WTC11 (cell line): ENCODE measurements around the gene NRXN3. TPM values are rescaled to one million over a fixed set of nuclear protein-coding genes. Genes with fewer than 3 reads are reported as not detected.

Experiments
- ATAC-seq: fragments of 200-7000 bp; cut with Tn5 transposase; 2 replicates; pipeline ENCODE4 v1.10.0; 2021; ENCODE audit warnings: mild to moderate bottlenecking, moderate library complexity
- CTCF ChIA-PET: fragments of 300-600 bp; sonication (Branson Sonifier 250); formaldehyde crosslinking; loops from one replicate; lab custom pipeline; 2021; ENCODE audit warnings: antibody characterized with exemption; lab: Charles Lee
- POLR2A ChIA-PET: fragments of 350-600 bp; sonication (Branson Sonifier 250); formaldehyde crosslinking; loops from one replicate; lab custom pipeline; 2021; ENCODE audit warnings: antibody characterized with exemption; lab: Charles Lee
- DNase-seq: peaks from one replicate; pipeline ENCODE4 v3.0.0; 2021; ENCODE audit warnings: low spot score
- H3K27ac Mint-ChIP-seq: 2 replicates; pipeline ENCODE4 v1.8.0; 2021; ENCODE audit warnings: mixed read lengths
- H3K27me3 Mint-ChIP-seq: 2 replicates; pipeline ENCODE4 v1.8.0; 2021; ENCODE audit warnings: low read depth, mild to moderate bottlenecking, moderate library complexity, mixed read lengths
- H3K36me3 Mint-ChIP-seq: 2 replicates; pipeline ENCODE4 v1.8.0; 2021; ENCODE audit warnings: mixed read lengths
- H3K4me1 Mint-ChIP-seq: 2 replicates; pipeline ENCODE4 v1.8.0; 2022; ENCODE audit warnings: mixed read lengths
- H3K4me3 Mint-ChIP-seq: 2 replicates; pipeline ENCODE4 v1.8.0; 2021; ENCODE audit warnings: mild to moderate bottlenecking, moderate library complexity, mixed read lengths
- H3K9me3 Mint-ChIP-seq: 2 replicates; pipeline ENCODE4 v1.8.0; 2021; ENCODE audit warnings: mixed read lengths
- CBFB ChIP-seq: sonication (generic); formaldehyde crosslinking; IDR thresholded peaks from 2 replicates; pipeline ENCODE4 v1.8.1; 2022; ENCODE audit warnings: mild to moderate bottlenecking, low read depth, missing genetic modification reagents
- GABPB1 ChIP-seq: sonication (generic); formaldehyde crosslinking; IDR thresholded peaks from 2 replicates; pipeline ENCODE4 v1.8.1; 2023; ENCODE audit warnings: mild to moderate bottlenecking, missing genetic modification reagents
- JUN ChIP-seq: sonication (generic); formaldehyde crosslinking; IDR thresholded peaks from 2 replicates; pipeline ENCODE4 v1.8.0; 2023; ENCODE audit warnings: mild to moderate bottlenecking, missing genetic modification reagents
- MYBL2 ChIP-seq: sonication (generic); formaldehyde crosslinking; IDR thresholded peaks from 2 replicates; pipeline ENCODE4 v1.8.1; 2023; ENCODE audit warnings: mild to moderate bottlenecking, moderate library complexity, missing genetic modification reagents
- NFE2L1 ChIP-seq: sonication (generic); formaldehyde crosslinking; IDR thresholded peaks from 2 replicates; pipeline ENCODE4 v1.8.1; 2023; ENCODE audit warnings: missing genetic modification reagents
- SMAD4 ChIP-seq: sonication (generic); formaldehyde crosslinking; IDR thresholded peaks from 2 replicates; pipeline ENCODE4 v1.8.0; 2022; ENCODE audit warnings: mild to moderate bottlenecking, missing genetic modification reagents
- SOX15 ChIP-seq: fragments of 250-450 bp; sonication (Bioruptor Pico); IDR thresholded peaks from 2 replicates; pipeline ENCODE4 v1.9.0; 2021; ENCODE audit warnings: mild to moderate bottlenecking
- TCF7 ChIP-seq: sonication (generic); formaldehyde crosslinking; IDR thresholded peaks from 2 replicates; pipeline ENCODE4 v1.8.0; 2022; ENCODE audit warnings: mild to moderate bottlenecking, low read depth, missing genetic modification reagents, moderate library complexity
- TEAD1 ChIP-seq: sonication (generic); formaldehyde crosslinking; IDR thresholded peaks from 2 replicates; pipeline ENCODE4 v1.8.0; 2022; ENCODE audit warnings: mild to moderate bottlenecking, missing genetic modification reagents
- TEAD4 ChIP-seq: sonication (generic); formaldehyde crosslinking; IDR thresholded peaks from 2 replicates; pipeline ENCODE4 v1.8.0; 2022; ENCODE audit warnings: mild to moderate bottlenecking, missing genetic modification reagents
- TP53 ChIP-seq: sonication (generic); formaldehyde crosslinking; IDR thresholded peaks from 2 replicates; pipeline ENCODE4 v1.8.1; 2023; ENCODE audit warnings: mild to moderate bottlenecking, missing genetic modification reagents
- ZNF138 ChIP-seq: sonication (generic); formaldehyde crosslinking; conservative IDR thresholded peaks from 2 replicates; pipeline ENCODE4 v1.8.1; 2022; ENCODE audit warnings: mild to moderate bottlenecking, moderate library complexity, missing genetic modification reagents
- ZNF219 ChIP-seq: sonication (generic); formaldehyde crosslinking; IDR thresholded peaks from 2 replicates; pipeline ENCODE4 v1.8.0; 2023; ENCODE audit warnings: missing genetic modification reagents, mild to moderate bottlenecking, borderline replicate concordance
- ZNF263 ChIP-seq: sonication (generic); formaldehyde crosslinking; IDR thresholded peaks from 2 replicates; pipeline ENCODE4 v1.8.1; 2022; ENCODE audit warnings: low read depth, mild to moderate bottlenecking, moderate library complexity, missing genetic modification reagents
- ZNF396 ChIP-seq: fragments of 250-450 bp; sonication (Bioruptor Pico); IDR thresholded peaks from 2 replicates; pipeline ENCODE4 v1.8.0; 2021; ENCODE audit warnings: mild to moderate bottlenecking, moderate library complexity, borderline replicate concordance
- ZNF416 ChIP-seq: fragments of 250-450 bp; sonication (Bioruptor Pico); IDR thresholded peaks from 2 replicates; pipeline ENCODE4 v1.9.0; 2021; ENCODE audit warnings: mild to moderate bottlenecking, inconsistent platforms
- ZNF671 ChIP-seq: fragments of 250-450 bp; sonication (Bioruptor Pico); IDR thresholded peaks from 2 replicates; pipeline ENCODE4 v1.8.0; 2021; ENCODE audit warnings: mild to moderate bottlenecking
- total RNA-seq: library from RNA; stranded (reverse); gene quantifications from 3 replicates; pipeline ENCODE4 v1.2.3, GENCODE V29; 2021
- TF ChIP-seq, protein P1 (sequence below): fragments of 250-450 bp; sonication (Bioruptor Pico); IDR thresholded peaks from 2 replicates; pipeline ENCODE4 v1.9.0; 2021; ENCODE audit warnings: mild to moderate bottlenecking, borderline replicate concordance
- TF ChIP-seq, protein P2 (sequence below): sonication (generic); formaldehyde crosslinking; IDR thresholded peaks from 2 replicates; pipeline ENCODE4 v1.8.1; 2023; ENCODE audit warnings: mild to moderate bottlenecking, moderate library complexity, missing genetic modification reagents
- TF ChIP-seq, protein P3 (sequence below): sonication (generic); formaldehyde crosslinking; IDR thresholded peaks from 2 replicates; pipeline ENCODE4 v1.8.1; 2022; ENCODE audit warnings: missing genetic modification reagents, borderline replicate concordance
- TF ChIP-seq, protein P4 (sequence below): sonication (generic); formaldehyde crosslinking; IDR thresholded peaks from 2 replicates; pipeline ENCODE4 v1.8.0; 2022; ENCODE audit warnings: mild to moderate bottlenecking, missing genetic modification reagents
- TF ChIP-seq, protein P5 (sequence below): sonication (generic); formaldehyde crosslinking; IDR thresholded peaks from 2 replicates; pipeline ENCODE4 v1.8.1; 2022; ENCODE audit warnings: mild to moderate bottlenecking, moderate library complexity, missing genetic modification reagents
- TF ChIP-seq, protein P6 (sequence below): sonication (generic); formaldehyde crosslinking; IDR thresholded peaks from 2 replicates; pipeline ENCODE4 v1.8.1; 2023; ENCODE audit warnings: mild to moderate bottlenecking, missing genetic modification reagents, moderate library complexity
- TF ChIP-seq, protein P7 (sequence below): sonication (generic); formaldehyde crosslinking; IDR thresholded peaks from 2 replicates; pipeline ENCODE4 v1.8.1; 2023; ENCODE audit warnings: mild to moderate bottlenecking, missing genetic modification reagents
- TF ChIP-seq, protein P8 (sequence below): fragments of 250-450 bp; sonication (Bioruptor Pico); IDR thresholded peaks from 2 replicates; pipeline ENCODE4 v1.9.0; 2021; ENCODE audit warnings: mild to moderate bottlenecking

Gene NRXN3
- total RNA-seq, 1 experiment from 2014 or later = 3.0 TPM

DNA sequence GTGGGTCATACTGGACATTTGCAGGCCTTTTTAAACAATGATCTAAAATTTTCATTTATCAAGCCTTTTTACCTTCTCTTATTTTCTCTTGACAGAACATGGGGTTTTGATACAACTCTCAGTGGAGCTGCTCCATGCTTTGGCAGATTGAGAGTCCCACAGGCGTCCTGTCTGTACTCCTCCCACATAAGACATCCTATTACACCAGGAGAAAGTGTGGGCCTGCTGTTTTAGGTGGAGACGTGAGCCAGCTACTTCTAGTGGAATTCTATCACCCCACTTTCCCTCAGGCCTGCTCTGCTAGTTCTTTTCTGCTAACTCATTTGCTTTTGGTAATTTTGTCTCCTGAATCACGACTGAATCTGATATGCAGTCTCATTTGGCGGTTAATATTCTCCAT lies 33.5 kb upstream of the NRXN3 start:
- ChIA-PET CTCF (no interaction called here), POLR2A (no interaction called here)
- H3K9me3 Mint-ChIP-seq = peaks cover 8% of the 10 kb centered on the region; the same call in 1 of the 2 replicates
- no peaks in the 10 kb centered on the region for H3K27me3 Mint-ChIP-seq
- ATAC-seq (no peak), DNase-seq (no peak)
- H3K4me3 Mint-ChIP-seq = no peak overlapping the region
- H3K27ac Mint-ChIP-seq = no peak overlapping the region
- no peak for TF ChIP-seq TEAD1 (CRISPR knock-in tag)
- no peak for TF ChIP-seq JUN (CRISPR knock-in tag)
- TF ChIP-seq, protein P1, sequence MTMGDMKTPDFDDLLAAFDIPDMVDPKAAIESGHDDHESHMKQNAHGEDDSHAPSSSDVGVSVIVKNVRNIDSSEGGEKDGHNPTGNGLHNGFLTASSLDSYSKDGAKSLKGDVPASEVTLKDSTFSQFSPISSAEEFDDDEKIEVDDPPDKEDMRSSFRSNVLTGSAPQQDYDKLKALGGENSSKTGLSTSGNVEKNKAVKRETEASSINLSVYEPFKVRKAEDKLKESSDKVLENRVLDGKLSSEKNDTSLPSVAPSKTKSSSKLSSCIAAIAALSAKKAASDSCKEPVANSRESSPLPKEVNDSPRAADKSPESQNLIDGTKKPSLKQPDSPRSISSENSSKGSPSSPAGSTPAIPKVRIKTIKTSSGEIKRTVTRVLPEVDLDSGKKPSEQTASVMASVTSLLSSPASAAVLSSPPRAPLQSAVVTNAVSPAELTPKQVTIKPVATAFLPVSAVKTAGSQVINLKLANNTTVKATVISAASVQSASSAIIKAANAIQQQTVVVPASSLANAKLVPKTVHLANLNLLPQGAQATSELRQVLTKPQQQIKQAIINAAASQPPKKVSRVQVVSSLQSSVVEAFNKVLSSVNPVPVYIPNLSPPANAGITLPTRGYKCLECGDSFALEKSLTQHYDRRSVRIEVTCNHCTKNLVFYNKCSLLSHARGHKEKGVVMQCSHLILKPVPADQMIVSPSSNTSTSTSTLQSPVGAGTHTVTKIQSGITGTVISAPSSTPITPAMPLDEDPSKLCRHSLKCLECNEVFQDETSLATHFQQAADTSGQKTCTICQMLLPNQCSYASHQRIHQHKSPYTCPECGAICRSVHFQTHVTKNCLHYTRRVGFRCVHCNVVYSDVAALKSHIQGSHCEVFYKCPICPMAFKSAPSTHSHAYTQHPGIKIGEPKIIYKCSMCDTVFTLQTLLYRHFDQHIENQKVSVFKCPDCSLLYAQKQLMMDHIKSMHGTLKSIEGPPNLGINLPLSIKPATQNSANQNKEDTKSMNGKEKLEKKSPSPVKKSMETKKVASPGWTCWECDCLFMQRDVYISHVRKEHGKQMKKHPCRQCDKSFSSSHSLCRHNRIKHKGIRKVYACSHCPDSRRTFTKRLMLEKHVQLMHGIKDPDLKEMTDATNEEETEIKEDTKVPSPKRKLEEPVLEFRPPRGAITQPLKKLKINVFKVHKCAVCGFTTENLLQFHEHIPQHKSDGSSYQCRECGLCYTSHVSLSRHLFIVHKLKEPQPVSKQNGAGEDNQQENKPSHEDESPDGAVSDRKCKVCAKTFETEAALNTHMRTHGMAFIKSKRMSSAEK (CRISPR knock-in tag) = no peak
- no peak for TF ChIP-seq ZNF396 (CRISPR knock-in tag)
- no peak for TF ChIP-seq TP53
- TF ChIP-seq MYBL2 (CRISPR knock-in tag) = no peak
- no peak for TF ChIP-seq ZNF416 (CRISPR knock-in tag)
- TF ChIP-seq, protein P2, sequence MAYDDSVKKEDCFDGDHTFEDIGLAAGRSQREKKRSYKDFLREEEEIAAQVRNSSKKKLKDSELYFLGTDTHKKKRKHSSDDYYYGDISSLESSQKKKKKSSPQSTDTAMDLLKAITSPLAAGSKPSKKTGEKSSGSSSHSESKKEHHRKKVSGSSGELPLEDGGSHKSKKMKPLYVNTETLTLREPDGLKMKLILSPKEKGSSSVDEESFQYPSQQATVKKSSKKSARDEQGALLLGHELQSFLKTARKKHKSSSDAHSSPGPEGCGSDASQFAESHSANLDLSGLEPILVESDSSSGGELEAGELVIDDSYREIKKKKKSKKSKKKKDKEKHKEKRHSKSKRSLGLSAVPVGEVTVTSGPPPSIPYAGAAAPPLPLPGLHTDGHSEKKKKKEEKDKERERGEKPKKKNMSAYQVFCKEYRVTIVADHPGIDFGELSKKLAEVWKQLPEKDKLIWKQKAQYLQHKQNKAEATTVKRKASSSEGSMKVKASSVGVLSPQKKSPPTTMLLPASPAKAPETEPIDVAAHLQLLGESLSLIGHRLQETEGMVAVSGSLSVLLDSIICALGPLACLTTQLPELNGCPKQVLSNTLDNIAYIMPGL = no peak
- TF ChIP-seq, protein P3, sequence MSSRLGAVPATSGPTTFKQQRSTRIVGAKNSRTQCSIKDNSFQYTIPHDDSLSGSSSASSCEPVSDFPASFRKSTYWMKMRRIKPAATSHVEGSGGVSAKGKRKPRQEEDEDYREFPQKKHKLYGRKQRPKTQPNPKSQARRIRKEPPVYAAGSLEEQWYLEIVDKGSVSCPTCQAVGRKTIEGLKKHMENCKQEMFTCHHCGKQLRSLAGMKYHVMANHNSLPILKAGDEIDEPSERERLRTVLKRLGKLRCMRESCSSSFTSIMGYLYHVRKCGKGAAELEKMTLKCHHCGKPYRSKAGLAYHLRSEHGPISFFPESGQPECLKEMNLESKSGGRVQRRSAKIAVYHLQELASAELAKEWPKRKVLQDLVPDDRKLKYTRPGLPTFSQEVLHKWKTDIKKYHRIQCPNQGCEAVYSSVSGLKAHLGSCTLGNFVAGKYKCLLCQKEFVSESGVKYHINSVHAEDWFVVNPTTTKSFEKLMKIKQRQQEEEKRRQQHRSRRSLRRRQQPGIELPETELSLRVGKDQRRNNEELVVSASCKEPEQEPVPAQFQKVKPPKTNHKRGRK (CRISPR knock-in tag) = no peak
- TF ChIP-seq, protein P4, sequence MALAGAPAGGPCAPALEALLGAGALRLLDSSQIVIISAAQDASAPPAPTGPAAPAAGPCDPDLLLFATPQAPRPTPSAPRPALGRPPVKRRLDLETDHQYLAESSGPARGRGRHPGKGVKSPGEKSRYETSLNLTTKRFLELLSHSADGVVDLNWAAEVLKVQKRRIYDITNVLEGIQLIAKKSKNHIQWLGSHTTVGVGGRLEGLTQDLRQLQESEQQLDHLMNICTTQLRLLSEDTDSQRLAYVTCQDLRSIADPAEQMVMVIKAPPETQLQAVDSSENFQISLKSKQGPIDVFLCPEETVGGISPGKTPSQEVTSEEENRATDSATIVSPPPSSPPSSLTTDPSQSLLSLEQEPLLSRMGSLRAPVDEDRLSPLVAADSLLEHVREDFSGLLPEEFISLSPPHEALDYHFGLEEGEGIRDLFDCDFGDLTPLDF (CRISPR knock-in tag) = no peak
- TF ChIP-seq ZNF138 (CRISPR knock-in tag) = no peak
- no peak for TF ChIP-seq ZNF671 (CRISPR knock-in tag)
- TF ChIP-seq SMAD4 = no peak
- TF ChIP-seq GABPB1 (CRISPR knock-in tag) = no peak
- no peaks in the 10 kb centered on the region for H3K36me3 Mint-ChIP-seq
- no peaks in the 10 kb centered on the region for H3K4me1 Mint-ChIP-seq

DNA sequence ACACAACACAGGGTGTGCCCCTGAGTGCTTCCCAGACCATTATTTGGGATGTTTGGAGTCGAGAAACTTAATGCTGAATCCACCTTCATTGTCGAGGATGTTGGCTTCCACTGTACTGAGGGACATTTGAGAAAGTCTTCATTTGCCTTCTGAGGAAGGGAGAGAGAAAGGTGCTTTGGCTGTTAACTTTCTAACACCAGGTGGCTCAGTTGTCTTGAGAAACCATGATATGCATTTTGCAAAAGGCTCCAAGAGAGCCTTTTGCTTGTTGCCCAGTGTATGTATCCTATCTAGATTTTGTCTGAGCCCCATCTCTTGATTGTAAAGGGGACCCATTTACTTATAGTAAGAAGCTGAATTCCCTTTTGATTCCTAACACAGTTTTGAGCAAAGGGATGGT lies 28.6 kb upstream of the NRXN3 start:
- Mint-ChIP-seq H3K27ac (no peak overlapping the region), H3K36me3 (no peaks in the 10 kb centered on the region), H3K27me3 (no peaks in the 10 kb centered on the region; the same call in 1 of the 2 replicates), H3K9me3 (peaks cover 8% of the 10 kb centered on the region; the same call in 1 of the 2 replicates), H3K4me1 (no peaks in the 10 kb centered on the region), H3K4me3 (no peak overlapping the region)
- ATAC-seq = no peak
- POLR2A ChIA-PET = no interaction called here
- no peak for DNase-seq
- CTCF ChIA-PET = no interaction called here
- TF ChIP-seq SOX15 (CRISPR knock-in tag) (no peak), ZNF219 (CRISPR knock-in tag) (no peak), TEAD4 (CRISPR knock-in tag) (no peak), TCF7 (CRISPR knock-in tag) (no peak), CBFB (CRISPR knock-in tag) (no peak), ZNF263 (CRISPR knock-in tag) (no peak), NFE2L1 (CRISPR knock-in tag) (no peak)
- TF ChIP-seq, protein P5, sequence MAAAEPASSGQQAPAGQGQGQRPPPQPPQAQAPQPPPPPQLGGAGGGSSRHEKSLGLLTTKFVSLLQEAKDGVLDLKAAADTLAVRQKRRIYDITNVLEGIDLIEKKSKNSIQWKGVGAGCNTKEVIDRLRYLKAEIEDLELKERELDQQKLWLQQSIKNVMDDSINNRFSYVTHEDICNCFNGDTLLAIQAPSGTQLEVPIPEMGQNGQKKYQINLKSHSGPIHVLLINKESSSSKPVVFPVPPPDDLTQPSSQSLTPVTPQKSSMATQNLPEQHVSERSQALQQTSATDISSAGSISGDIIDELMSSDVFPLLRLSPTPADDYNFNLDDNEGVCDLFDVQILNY (CRISPR knock-in tag) = no peak
- TF ChIP-seq, protein P6, sequence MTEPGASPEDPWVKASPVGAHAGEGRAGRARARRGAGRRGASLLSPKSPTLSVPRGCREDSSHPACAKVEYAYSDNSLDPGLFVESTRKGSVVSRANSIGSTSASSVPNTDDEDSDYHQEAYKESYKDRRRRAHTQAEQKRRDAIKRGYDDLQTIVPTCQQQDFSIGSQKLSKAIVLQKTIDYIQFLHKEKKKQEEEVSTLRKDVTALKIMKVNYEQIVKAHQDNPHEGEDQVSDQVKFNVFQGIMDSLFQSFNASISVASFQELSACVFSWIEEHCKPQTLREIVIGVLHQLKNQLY (CRISPR knock-in tag) = no peak
- TF ChIP-seq, protein P7, sequence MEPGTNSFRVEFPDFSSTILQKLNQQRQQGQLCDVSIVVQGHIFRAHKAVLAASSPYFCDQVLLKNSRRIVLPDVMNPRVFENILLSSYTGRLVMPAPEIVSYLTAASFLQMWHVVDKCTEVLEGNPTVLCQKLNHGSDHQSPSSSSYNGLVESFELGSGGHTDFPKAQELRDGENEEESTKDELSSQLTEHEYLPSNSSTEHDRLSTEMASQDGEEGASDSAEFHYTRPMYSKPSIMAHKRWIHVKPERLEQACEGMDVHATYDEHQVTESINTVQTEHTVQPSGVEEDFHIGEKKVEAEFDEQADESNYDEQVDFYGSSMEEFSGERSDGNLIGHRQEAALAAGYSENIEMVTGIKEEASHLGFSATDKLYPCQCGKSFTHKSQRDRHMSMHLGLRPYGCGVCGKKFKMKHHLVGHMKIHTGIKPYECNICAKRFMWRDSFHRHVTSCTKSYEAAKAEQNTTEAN (CRISPR knock-in tag) = no peak
- TF ChIP-seq, protein P8, sequence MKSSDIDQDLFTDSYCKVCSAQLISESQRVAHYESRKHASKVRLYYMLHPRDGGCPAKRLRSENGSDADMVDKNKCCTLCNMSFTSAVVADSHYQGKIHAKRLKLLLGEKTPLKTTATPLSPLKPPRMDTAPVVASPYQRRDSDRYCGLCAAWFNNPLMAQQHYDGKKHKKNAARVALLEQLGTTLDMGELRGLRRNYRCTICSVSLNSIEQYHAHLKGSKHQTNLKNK (CRISPR knock-in tag) = no peak
